Measurements from ENCODE around the gene CAPN7.

The CAPN7 gene

GRCh38 chr3:15243822-15244482 lies 37.9 kb downstream of the CAPN7 start:
- Mint-ChIP-seq H3K27me3 (no peaks in the 10 kb centered on the region), H3K4me1 (ENCODE audit: low read depth) (no peaks in the 10 kb centered on the region), H3K9me3 (no peaks in the 10 kb centered on the region), H3K36me3 (ENCODE audit: low read depth) (peaks cover 91% of the 10 kb centered on the region), H3K4me3 (no peak overlapping the region), H3K27ac (no peak overlapping the region)
- intact Hi-C loops (cut with micrococcal nuclease) = no loop called here

GRCh38 chr3:15246186-15246585 lies 40.1 kb downstream of the CAPN7 start:
- intact Hi-C loops (cut with micrococcal nuclease) = no loop called here
- H3K27ac Mint-ChIP-seq = no peak overlapping the region
- H3K4me3 Mint-ChIP-seq = no peak overlapping the region
- H3K4me1 Mint-ChIP-seq (ENCODE audit: low read depth) = no peaks in the 10 kb centered on the region
- H3K27me3 Mint-ChIP-seq = no peaks in the 10 kb centered on the region
- peaks cover 94% of the 10 kb centered on the region for H3K36me3 Mint-ChIP-seq (ENCODE audit: low read depth)
- H3K9me3 Mint-ChIP-seq = no peaks in the 10 kb centered on the region

GRCh38 chr3:15253023-15253697 lies 47.1 kb downstream of the CAPN7 start:
- no peak overlapping the region for H3K27ac Mint-ChIP-seq
- H3K27me3 Mint-ChIP-seq = no peaks in the 10 kb centered on the region
- peaks cover 91% of the 10 kb centered on the region for H3K36me3 Mint-ChIP-seq (ENCODE audit: low read depth)
- H3K4me1 Mint-ChIP-seq (ENCODE audit: low read depth) = no peaks in the 10 kb centered on the region
- H3K4me3 Mint-ChIP-seq = no peak overlapping the region
- H3K9me3 Mint-ChIP-seq = no peaks in the 10 kb centered on the region
- intact Hi-C loops (cut with micrococcal nuclease) = loop anchor here (5.0 kb wide), 1 partner anchor 36 kb away; no protein-coding TSS in a partner anchor

DNA sequence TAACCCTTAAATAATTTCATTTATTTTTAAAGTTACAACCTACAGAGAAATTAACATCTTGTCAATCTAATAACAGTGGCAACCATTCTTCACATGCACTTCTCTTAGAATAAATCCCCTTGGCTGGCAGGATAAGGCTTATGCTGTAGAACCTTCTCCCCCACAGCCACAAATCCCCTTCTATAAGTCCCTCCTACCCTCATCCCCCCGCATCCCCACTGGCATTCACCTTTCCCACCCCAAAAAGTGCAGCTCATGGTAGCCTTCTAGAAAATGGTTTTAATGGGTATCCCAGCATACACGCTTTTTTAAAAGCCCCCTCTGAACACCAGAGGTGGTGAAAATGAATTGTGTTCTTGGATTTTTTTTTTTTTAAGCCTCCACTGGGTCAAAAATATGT lies 49.2 kb downstream of the CAPN7 start:
- no peak overlapping the region for H3K4me3 Mint-ChIP-seq
- no peaks in the 10 kb centered on the region for H3K9me3 Mint-ChIP-seq
- H3K27me3 Mint-ChIP-seq = no peaks in the 10 kb centered on the region
- H3K36me3 Mint-ChIP-seq (ENCODE audit: low read depth) = peaks cover 95% of the 10 kb centered on the region
- H3K4me1 Mint-ChIP-seq (ENCODE audit: low read depth) = no peaks in the 10 kb centered on the region
- intact Hi-C loops (cut with micrococcal nuclease) = no loop called here
- H3K27ac Mint-ChIP-seq = no peak overlapping the region

- H3K4me3 Mint-ChIP-seq = no peak overlapping the region
- H3K4me1 Mint-ChIP-seq (ENCODE audit: low read depth) = no peaks in the 10 kb centered on the region
- no peaks in the 10 kb centered on the region for H3K9me3 Mint-ChIP-seq
- no peaks in the 10 kb centered on the region for H3K27me3 Mint-ChIP-seq
- intact Hi-C loops (cut with micrococcal nuclease) = no loop called here
- H3K36me3 Mint-ChIP-seq (ENCODE audit: low read depth) = peaks cover 97% of the 10 kb centered on the region
- H3K27ac Mint-ChIP-seq = no peak overlapping the region
These were observed 50.9 kb downstream of the CAPN7 start for GRCh38 chr3:15256861-15257341.

GRCh38 chr3:15258720-15259119 lies 52.7 kb downstream of the CAPN7 start:
- H3K27me3 Mint-ChIP-seq = no peaks in the 10 kb centered on the region
- intact Hi-C loops (cut with micrococcal nuclease) = no loop called here
- H3K27ac Mint-ChIP-seq = no peak overlapping the region
- H3K4me3 Mint-ChIP-seq = no peak overlapping the region
- H3K9me3 Mint-ChIP-seq = no peaks in the 10 kb centered on the region
- peaks cover 83% of the 10 kb centered on the region for H3K36me3 Mint-ChIP-seq (ENCODE audit: low read depth)
- no peaks in the 10 kb centered on the region for H3K4me1 Mint-ChIP-seq (ENCODE audit: low read depth)

GRCh38 chr3:15260531-15260930 lies 54.5 kb downstream of the CAPN7 start:
- Mint-ChIP-seq H3K27me3 (no peaks in the 10 kb centered on the region), H3K9me3 (no peaks in the 10 kb centered on the region), H3K27ac (no peak overlapping the region), H3K4me1 (ENCODE audit: low read depth) (no peaks in the 10 kb centered on the region), H3K4me3 (no peak overlapping the region), H3K36me3 (ENCODE audit: low read depth) (peaks cover 72% of the 10 kb centered on the region)
- intact Hi-C loops (cut with micrococcal nuclease) = no loop called here

DNA sequence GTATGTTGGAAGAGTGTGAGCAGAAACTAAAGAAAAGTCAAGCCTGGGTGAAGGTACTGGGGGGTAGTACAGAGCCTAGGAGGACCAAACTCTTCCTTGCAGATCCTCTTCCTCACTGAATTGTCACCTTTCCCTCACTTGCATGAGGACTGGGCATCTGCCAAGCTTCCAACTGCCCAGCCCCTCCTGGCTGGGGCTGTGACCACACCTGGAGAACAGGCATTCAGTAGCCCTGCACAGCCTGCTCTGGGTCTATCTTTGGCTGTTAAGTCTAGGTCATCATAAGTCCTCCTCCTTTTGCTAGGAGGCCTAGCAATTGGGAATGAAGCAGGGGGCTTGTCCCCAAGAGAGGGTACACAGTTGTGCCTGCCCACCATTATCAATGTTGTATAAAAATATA lies 55.2 kb downstream of the CAPN7 start:
- no peak overlapping the region for H3K4me3 Mint-ChIP-seq
- peaks cover 72% of the 10 kb centered on the region for H3K36me3 Mint-ChIP-seq (ENCODE audit: low read depth)

GRCh38 chr3:15262021-15262420 lies 56.0 kb downstream of the CAPN7 start:
- Mint-ChIP-seq H3K4me1 (ENCODE audit: low read depth) (no peaks in the 10 kb centered on the region), H3K9me3 (no peaks in the 10 kb centered on the region), H3K4me3 (no peak overlapping the region), H3K27ac (no peak overlapping the region), H3K27me3 (no peaks in the 10 kb centered on the region), H3K36me3 (ENCODE audit: low read depth) (peaks cover 67% of the 10 kb centered on the region)
- intact Hi-C loops (cut with micrococcal nuclease) = no loop called here

More for the DNA sequence above, 55.2 kb downstream of the CAPN7 start:
- H3K4me1 Mint-ChIP-seq (ENCODE audit: low read depth) = no peaks in the 10 kb centered on the region
- H3K27me3 Mint-ChIP-seq = no peaks in the 10 kb centered on the region
- intact Hi-C loops (cut with micrococcal nuclease) = no loop called here
- H3K9me3 Mint-ChIP-seq = no peaks in the 10 kb centered on the region
- H3K27ac Mint-ChIP-seq = no peak overlapping the region

- Mint-ChIP-seq H3K27me3 (no peaks in the 10 kb centered on the region), H3K4me1 (ENCODE audit: low read depth) (peaks cover under 1% of the 10 kb centered on the region), H3K36me3 (ENCODE audit: low read depth) (peaks cover 56% of the 10 kb centered on the region), H3K27ac (no peak overlapping the region), H3K4me3 (no peak overlapping the region), H3K9me3 (no peaks in the 10 kb centered on the region)
- intact Hi-C loops (cut with micrococcal nuclease) = no loop called here
These were observed 57.1 kb downstream of the CAPN7 start for GRCh38 chr3:15263120-15263519.

- Mint-ChIP-seq H3K27me3 (no peaks in the 10 kb centered on the region), H3K36me3 (ENCODE audit: low read depth) (peaks cover 48% of the 10 kb centered on the region), H3K4me1 (ENCODE audit: low read depth) (peaks cover 9% of the 10 kb centered on the region), H3K4me3 (no peak overlapping the region), H3K27ac (no peak overlapping the region), H3K9me3 (no peaks in the 10 kb centered on the region)
- intact Hi-C loops (cut with micrococcal nuclease) = no loop called here
These were observed 57.9 kb downstream of the CAPN7 start for GRCh38 chr3:15263926-15264325.

DNA sequence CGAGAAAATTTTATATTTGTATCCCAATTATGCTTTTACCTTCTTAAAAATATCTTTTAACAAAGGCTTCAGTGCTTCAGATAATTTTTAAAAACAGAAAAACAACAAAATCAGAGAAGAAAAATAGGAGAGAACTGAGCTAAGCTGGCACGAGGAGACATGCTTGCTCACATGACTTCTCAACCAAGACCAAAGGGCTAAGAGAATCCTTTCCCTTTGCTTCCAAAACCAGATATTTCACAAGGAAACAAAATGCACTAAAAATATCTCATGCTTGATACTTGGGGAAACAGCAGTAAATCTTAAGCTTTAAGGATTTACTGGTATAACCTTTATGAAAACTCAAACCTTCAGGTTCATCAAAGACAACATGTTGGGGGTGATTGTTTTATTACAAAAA lies 58.4 kb downstream of the CAPN7 start:
- Mint-ChIP-seq H3K4me1 (ENCODE audit: low read depth) (peaks cover 14% of the 10 kb centered on the region), H3K36me3 (ENCODE audit: low read depth) (peaks cover 43% of the 10 kb centered on the region), H3K27me3 (no peaks in the 10 kb centered on the region), H3K9me3 (no peaks in the 10 kb centered on the region), H3K27ac (no peak overlapping the region), H3K4me3 (no peak overlapping the region)
- intact Hi-C loops (cut with micrococcal nuclease) = no loop called here

DNA sequence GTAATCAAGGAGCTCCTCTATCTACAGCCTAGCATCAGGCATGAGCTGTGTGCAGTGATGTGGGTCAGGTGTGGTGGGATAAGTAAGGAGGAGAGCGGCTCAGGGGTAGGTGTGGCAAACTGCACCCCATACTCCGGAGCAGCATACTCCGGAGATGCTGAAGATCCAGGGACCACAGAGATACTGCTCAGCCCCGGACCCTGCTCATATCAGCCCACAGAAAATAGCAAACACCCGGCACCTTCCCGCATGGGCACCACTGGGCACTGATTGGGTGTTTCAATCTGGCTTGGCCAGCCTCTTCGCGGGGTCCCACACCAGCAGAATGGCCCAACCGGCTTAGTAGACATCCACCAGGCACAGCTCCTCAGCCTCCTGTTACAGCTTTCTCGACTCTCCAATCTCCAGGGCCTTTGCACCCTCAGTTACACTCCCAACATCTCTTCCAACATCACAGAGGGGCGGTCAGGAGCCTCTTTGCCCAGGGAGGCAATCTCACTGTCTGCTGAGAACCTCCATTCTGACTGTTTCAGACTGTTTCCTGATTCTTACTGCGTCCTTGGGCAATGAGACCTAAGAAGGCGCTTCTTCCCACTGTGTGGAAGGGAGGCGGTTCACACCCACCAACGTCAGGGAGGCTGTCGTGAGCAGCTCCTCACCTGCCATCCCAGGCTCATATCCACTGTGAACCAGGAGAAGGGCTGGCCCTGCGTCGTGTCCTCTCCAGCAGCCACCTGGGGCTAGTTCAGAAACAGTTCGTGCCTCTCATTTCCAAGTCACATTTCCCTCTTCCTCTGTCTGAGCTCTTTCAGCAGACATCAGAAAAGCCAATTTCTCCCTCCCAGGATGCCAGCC lies 59.8 kb downstream of the CAPN7 start:
- Mint-ChIP-seq H3K9me3 (no peaks in the 10 kb centered on the region), H3K27me3 (no peaks in the 10 kb centered on the region), H3K4me1 (ENCODE audit: low read depth) (peaks cover 26% of the 10 kb centered on the region), H3K27ac (peak overlapping the region; percentile 14), H3K36me3 (ENCODE audit: low read depth) (peaks cover 29% of the 10 kb centered on the region), H3K4me3 (no peak overlapping the region)
- intact Hi-C loops (cut with micrococcal nuclease) = no loop called here

Data from dendritic cell treated with granulocyte-macrophage colony-stimulating factor and Interleukin-4, amounts not matched to agents 40 ng/mL and 50 ng/mL, for 4 days (primary cell).